ENCODE data around the gene ACSL3. TPM values are rescaled to one million over a fixed set of nuclear protein-coding genes. Genes with fewer than 3 reads are reported as not detected.

ACSL3 gene
- total RNA-seq, 3 donors from 2014 or later (not counting 1 experiment from before 2014, with no cell fraction given) = 55.4 to 86.6 (median 66.7) TPM

DNA sequence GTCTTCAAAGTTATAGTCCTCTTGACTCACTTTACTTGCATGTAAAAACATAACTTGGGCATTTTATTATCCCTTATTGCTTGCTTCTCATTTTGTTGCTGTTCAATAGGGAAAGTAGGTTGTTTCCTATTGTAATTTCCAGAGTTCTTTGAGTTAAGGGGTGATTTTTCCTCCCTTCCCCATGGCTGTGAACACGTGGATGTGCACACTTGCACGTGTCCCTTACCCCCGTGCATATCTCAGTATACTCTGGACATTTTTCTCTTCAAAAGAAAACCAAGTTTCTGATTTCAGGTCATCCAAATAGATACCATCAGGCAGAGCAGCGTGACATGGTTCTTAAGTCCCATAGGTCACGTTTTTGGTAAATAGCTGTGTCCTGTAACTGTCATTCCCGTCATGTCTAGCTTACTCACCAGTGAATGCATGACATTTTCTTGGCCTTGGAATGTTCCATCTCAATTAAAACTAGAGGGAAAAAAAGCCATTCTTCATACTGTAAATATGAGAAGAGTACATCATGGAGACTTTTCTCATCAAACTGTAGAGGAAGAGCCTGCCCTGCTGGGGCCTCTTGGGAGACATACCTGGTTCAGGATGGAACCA lies 107.8 kb downstream of the ACSL3 start:
- H3K27ac ChIP-seq (ENCODE audit: low read length) = no peak overlapping the region
- Mint-ChIP-seq H3K36me3 (no peaks in the 10 kb centered on the region), H3K4me3 (no peak overlapping the region), H3K27ac (no peak overlapping the region), H3K9me3 (no peaks in the 10 kb centered on the region), H3K4me1 (no peaks in the 10 kb centered on the region), H3K27me3 (ENCODE audit: low read depth in 2 of 2) (peaks cover 0 to 9% of the 10 kb centered on the region in 2 donors)
- H3K27me3 ChIP-seq (ENCODE audit: control insufficient read depth, insufficient read depth, low read length) = no peaks in the 10 kb centered on the region
- H3K4me1 ChIP-seq (ENCODE audit: control insufficient read depth, insufficient read depth, low read length) = no peaks in the 10 kb centered on the region
- DNase-seq (no peak), ATAC-seq (no peak)
- no peaks in the 10 kb centered on the region for H3K36me3 ChIP-seq (ENCODE audit: control insufficient read depth, insufficient read depth, low read length)
- WGBS (ENCODE audit: insufficient coverage) = 94% methylated on average over 6 of the region's 6 CpGs
- TF ChIP-seq, protein P1, sequence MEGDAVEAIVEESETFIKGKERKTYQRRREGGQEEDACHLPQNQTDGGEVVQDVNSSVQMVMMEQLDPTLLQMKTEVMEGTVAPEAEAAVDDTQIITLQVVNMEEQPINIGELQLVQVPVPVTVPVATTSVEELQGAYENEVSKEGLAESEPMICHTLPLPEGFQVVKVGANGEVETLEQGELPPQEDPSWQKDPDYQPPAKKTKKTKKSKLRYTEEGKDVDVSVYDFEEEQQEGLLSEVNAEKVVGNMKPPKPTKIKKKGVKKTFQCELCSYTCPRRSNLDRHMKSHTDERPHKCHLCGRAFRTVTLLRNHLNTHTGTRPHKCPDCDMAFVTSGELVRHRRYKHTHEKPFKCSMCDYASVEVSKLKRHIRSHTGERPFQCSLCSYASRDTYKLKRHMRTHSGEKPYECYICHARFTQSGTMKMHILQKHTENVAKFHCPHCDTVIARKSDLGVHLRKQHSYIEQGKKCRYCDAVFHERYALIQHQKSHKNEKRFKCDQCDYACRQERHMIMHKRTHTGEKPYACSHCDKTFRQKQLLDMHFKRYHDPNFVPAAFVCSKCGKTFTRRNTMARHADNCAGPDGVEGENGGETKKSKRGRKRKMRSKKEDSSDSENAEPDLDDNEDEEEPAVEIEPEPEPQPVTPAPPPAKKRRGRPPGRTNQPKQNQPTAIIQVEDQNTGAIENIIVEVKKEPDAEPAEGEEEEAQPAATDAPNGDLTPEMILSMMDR (IDR thresholded peaks at IDR 0.05) = no peak
- no peaks in the 10 kb centered on the region for H3K9me3 ChIP-seq (ENCODE audit: control insufficient read depth, insufficient read depth, low read length)
- H3K4me3 ChIP-seq (ENCODE audit: low read length) = no peak overlapping the region
- intact Hi-C loops (cut with micrococcal nuclease) = no loop called here

DNA sequence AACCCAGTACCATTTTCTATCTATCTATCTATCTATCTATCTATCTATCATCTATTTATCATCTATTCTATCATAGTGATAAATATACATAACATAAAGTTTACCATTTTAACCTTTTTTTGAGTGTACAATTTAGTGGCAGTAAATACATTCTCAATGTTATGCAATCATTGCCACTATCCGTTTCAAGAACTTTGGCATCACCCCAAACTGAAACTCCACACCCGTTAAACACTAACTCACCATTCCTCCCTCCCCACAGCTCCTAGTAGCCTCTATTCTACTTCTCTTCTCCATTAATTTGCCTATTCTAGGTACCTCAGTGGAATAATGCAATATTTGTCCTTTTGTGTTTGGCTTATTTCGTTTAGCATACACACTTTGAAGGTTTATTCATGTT lies 108.7 kb downstream of the ACSL3 start:
- Mint-ChIP-seq H3K36me3 (no peaks in the 10 kb centered on the region), H3K27ac (no peak overlapping the region), H3K9me3 (no peaks in the 10 kb centered on the region), H3K27me3 (ENCODE audit: low read depth in 2 of 2) (peaks cover 0 to 9% of the 10 kb centered on the region in 2 donors), H3K4me3 (no peak overlapping the region), H3K4me1 (no peaks in the 10 kb centered on the region)
- TF ChIP-seq, protein P1 (IDR thresholded peaks at IDR 0.05) = no peak
- H3K4me1 ChIP-seq (ENCODE audit: control insufficient read depth, insufficient read depth, low read length) = no peaks in the 10 kb centered on the region
- no peak for DNase-seq
- H3K9me3 ChIP-seq (ENCODE audit: control insufficient read depth, insufficient read depth, low read length) = no peaks in the 10 kb centered on the region
- no peak for ATAC-seq
- H3K27ac ChIP-seq (ENCODE audit: low read length) = no peak overlapping the region
- WGBS (ENCODE audit: insufficient coverage) = 19% methylated on average over 2 of the region's 3 CpGs
- H3K36me3 ChIP-seq (ENCODE audit: control insufficient read depth, insufficient read depth, low read length) = no peaks in the 10 kb centered on the region
- intact Hi-C loops (cut with micrococcal nuclease) = no loop called here
- no peak overlapping the region for H3K4me3 ChIP-seq (ENCODE audit: low read length)
- H3K27me3 ChIP-seq (ENCODE audit: control insufficient read depth, insufficient read depth, low read length) = no peaks in the 10 kb centered on the region

DNA sequence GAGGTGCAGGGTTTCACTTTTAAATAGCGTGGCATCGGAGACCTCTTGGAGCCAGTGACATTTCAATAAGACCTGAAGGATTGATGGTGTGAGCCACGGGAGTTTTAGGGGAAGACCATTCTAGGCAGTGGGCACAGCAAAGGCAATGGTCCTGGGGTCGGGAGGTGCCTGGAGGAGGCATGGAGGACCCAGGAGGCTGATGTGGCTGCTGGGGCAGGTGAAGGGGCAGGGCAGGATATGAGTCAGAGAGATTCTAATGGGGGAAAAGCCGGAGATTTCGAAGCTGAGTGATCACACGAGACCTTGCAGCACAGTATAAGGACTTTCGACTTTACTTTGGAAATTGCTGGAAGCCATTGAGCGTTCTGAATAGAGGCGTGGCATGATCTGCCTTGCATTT lies 111.6 kb downstream of the ACSL3 start:
- Histone ChIP-seq H3K4me3 (ENCODE audit: low read length) (no peak overlapping the region), H3K4me1 (ENCODE audit: control insufficient read depth, insufficient read depth, low read length) (no peaks in the 10 kb centered on the region), H3K9me3 (ENCODE audit: control insufficient read depth, insufficient read depth, low read length) (no peaks in the 10 kb centered on the region), H3K27me3 (ENCODE audit: control insufficient read depth, insufficient read depth, low read length) (peaks cover 4% of the 10 kb centered on the region), H3K36me3 (ENCODE audit: control insufficient read depth, insufficient read depth, low read length) (no peaks in the 10 kb centered on the region), H3K27ac (ENCODE audit: low read length) (no peak overlapping the region)
- Mint-ChIP-seq H3K9me3 (no peaks in the 10 kb centered on the region), H3K36me3 (no peaks in the 10 kb centered on the region), H3K27me3 (ENCODE audit: low read depth in 2 of 2) (peaks cover 0 to 6% of the 10 kb centered on the region in 2 donors), H3K27ac (no peak overlapping the region), H3K4me3 (no peak overlapping the region), H3K4me1 (no peaks in the 10 kb centered on the region)
- intact Hi-C loops (cut with micrococcal nuclease) = no loop called here
- DNase-seq = no peak
- 74% methylated on average over 10 of the region's 10 CpGs for WGBS (ENCODE audit: insufficient coverage)
- TF ChIP-seq, protein P1 (IDR thresholded peaks at IDR 0.05) = no peak
- ATAC-seq = no peak

DNA sequence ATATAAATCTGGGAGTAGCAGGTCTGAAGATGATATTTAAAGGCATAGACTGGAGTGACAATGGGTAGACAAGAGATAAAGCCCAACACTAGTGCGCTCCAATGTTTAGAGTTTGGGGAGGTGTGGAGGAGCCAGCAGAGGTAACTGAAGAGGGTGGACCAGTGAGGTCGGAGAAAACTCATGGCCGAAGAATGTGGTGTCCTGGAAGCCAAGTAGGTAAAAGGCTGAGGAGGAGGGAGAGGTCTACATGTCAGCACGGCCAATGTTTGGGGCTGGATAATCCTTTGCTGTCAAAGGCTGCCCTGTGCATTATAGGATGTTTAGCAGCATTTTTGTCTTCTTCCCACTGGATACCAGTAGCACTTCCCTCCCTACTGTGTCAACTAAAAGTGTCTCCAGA lies 112.4 kb downstream of the ACSL3 start:
- no peaks in the 10 kb centered on the region for H3K4me1 Mint-ChIP-seq

More for the DNA sequence above, 112.4 kb downstream of the ACSL3 start:
- H3K4me1 ChIP-seq (ENCODE audit: control insufficient read depth, insufficient read depth, low read length) = no peaks in the 10 kb centered on the region
- peaks cover 4% of the 10 kb centered on the region for H3K27me3 ChIP-seq (ENCODE audit: control insufficient read depth, insufficient read depth, low read length)
- intact Hi-C loops (cut with micrococcal nuclease) = no loop called here
- Mint-ChIP-seq H3K27me3 (ENCODE audit: low read depth in 2 of 2) (peaks cover 4 to 6% of the 10 kb centered on the region in 2 donors), H3K9me3 (no peaks in the 10 kb centered on the region), H3K36me3 (no peaks in the 10 kb centered on the region), H3K27ac (no peak overlapping the region), H3K4me3 (no peak overlapping the region)
- H3K4me3 ChIP-seq (ENCODE audit: low read length) = no peak overlapping the region
- H3K9me3 ChIP-seq (ENCODE audit: control insufficient read depth, insufficient read depth, low read length) = no peaks in the 10 kb centered on the region
- ATAC-seq (no peak), DNase-seq (no peak)
- no peaks in the 10 kb centered on the region for H3K36me3 ChIP-seq (ENCODE audit: control insufficient read depth, insufficient read depth, low read length)
- TF ChIP-seq, protein P1 (IDR thresholded peaks at IDR 0.05) = no peak
- 92% methylated on average over 4 of the region's 4 CpGs for WGBS (ENCODE audit: insufficient coverage)
- no peak overlapping the region for H3K27ac ChIP-seq (ENCODE audit: low read length)
